Ecto neural progenitor cell (in vitro differentiated cells): ENCODE data around the gene STAM.

Source experiments
- DNase-seq: peaks from one replicate; pipeline ENCODE4 v3.0.0-alpha.2; 2018; ENCODE audit warnings: low spot score

STAM gene

GRCh38 chr10:17731331-17732020, 87.5 kb downstream of the STAM start:
- DNase-seq: no peak

- no peak for DNase-seq
These were observed 89.7 kb downstream of the STAM start for GRCh38 chr10:17733620-17734019.

DNA sequence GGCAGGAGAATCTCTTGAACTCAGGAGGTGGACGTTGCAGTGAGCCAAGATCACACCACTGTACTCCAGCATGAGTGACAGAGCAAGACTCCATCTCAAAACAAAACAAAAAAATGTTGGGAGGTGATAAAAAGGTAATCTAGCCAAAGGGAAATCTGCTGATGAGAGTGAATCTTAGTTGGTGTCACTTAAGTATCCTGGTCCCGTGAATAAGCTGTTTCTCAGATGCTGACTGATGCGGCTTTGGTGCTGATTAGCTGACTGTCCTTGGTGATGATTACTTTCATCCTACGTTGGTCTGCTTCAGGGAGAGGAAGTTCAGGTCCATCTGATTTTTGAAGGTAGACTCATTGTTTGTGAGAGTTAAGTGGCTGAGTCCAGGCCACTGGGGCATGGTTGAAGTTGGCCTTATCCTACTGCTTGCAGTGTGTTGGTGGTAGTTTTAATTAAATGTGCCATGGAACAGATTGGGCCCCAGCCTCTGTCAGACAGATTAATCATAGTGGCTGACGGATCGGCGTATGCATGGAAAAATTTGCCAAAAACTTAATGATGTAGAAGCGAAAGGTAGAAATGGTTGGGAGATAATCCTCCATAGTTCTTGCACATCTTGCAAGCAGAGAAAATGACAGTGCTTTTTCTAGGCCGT, 90.6 kb downstream of the STAM start:
- DNase-seq: no peak

- no peak for DNase-seq
These were observed 91.4 kb downstream of the STAM start for GRCh38 chr10:17735166-17735941.

DNA sequence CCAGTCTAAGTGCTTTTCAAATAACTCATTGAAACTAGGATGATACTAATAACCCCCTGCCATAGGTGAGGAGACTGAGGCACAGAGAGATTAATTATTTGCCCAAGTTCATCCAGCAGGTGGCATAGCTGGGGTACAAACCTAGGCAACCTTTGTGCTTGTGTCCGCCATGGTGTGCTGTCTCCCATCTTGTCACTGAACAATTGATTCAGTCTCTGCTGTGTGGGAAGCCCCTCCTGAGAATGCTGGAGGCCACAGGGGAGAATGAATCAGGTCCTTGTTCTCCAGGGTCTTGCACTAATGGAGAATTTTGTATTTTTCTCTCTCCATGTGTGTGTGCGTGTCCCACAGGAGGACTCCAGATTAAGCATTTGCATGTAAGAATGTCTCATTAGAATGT, 92.3 kb downstream of the STAM start:
- no peak for DNase-seq

GRCh38 chr10:17737027-17737965, 93.3 kb downstream of the STAM start:
- no peak for DNase-seq

DNA sequence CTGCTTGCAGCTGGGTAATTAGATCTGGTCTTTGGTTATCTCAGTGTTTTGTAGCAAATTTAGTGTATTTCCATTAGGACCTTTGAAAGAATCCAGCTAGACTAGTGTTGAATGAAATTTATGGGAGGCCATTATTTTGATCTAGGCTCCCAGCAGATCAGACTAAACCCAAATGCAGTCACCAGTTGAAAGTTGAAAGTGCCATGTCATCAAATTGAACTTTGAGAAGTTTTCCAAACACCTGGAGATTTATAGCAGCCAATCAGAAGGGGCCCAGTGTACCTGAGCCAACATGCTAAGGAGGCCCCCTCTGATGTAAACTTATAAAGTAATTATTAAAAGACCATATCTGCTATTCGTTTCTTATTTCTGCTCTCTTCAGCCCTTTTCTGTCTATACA, 96.7 kb downstream of the STAM start:
- DNase-seq: no peak

- DNase-seq: peak; percentile 61
These were observed 99.0 kb downstream of the STAM start for GRCh38 chr10:17742918-17743317.

DNA sequence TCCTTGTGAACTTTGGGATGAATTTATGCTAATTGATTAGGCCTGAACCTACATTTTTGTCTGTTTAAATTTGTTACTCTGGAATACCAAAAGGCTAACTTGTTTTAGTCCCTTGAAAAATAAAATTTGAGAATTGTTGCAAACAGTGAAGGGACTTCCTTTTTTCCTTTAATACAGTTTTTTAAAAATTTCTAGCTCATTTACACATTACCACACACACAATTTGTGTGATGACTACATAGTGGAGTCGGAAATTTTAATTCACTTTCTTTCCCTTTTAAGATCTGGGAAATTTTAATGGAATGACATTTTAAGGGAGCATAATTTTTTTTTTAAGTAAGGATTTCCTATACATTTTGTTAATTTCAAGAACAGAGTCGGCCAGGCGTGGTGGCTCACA, 99.5 kb downstream of the STAM start:
- DNase-seq: no peak

DNA sequence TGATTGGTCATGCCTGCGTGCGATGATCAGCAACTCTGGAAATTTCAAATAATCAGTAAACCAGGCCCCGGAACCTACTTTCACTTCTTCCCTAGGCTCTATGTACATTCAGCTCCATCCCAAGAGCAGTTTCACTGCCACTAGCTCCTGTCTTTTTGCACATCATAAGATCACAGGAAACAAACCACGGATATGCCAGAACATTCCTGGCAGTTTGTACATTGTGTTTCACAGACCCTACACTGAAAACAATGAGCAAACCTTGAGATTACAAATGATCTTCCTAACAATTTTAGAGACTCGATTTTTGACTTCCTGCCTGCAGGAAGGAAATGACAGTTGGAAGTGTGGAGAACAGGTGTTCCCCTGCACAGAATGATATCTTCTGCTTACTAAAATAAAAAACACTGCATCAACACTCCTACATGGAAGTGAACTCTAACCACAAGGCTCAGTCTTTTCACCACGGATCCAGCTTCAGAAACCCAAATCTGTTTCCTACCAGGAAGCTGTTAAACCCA, 100.5 kb downstream of the STAM start:
- no peak for DNase-seq

DNA sequence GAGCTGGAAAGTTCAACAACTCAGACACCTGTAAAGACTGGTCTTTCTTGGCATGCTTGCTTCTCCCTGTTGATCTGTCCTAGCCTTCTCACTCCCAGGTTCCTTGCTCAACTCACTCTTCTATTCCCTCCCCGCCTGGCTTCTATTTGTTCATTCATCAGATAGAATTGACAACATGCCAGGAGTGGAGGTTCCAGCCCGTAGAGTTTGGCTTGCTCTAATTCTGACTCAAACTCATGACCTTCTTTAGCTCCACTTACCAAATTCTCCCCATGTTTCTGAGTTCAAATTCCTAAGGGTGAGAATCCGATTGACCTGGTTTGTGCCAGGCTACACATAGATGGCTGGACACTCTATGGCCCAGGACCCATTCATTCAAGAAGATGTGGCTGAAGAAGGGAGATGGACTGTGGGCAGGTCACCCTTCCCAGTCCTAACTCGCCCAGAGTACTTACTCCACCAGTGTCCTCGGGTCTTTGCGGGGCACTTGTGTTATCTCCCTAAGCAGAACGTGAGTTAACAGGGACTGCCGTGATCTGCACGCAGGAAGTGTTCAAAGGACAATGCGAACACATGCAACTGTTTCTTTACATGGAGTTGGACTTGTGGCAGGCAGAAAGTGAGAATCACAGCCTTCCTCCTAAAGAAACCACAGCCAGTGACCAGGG, 104.1 kb downstream of the STAM start:
- DNase-seq: no peak

- DNase-seq: no peak
These were observed 105.9 kb downstream of the STAM start for GRCh38 chr10:17749890-17750289.

- DNase-seq: no peak
These were observed 108.0 kb downstream of the STAM start, which contains the start of gene TMEM236 for GRCh38 chr10:17751781-17752445. Gene TMEM236 (plus strand): TSS chr10:17752201. CDS start chr10:17752296, 95 bp downstream.

- DNase-seq: no peak
These were observed 112.7 kb downstream of the STAM start for GRCh38 chr10:17756557-17757217.

DNA sequence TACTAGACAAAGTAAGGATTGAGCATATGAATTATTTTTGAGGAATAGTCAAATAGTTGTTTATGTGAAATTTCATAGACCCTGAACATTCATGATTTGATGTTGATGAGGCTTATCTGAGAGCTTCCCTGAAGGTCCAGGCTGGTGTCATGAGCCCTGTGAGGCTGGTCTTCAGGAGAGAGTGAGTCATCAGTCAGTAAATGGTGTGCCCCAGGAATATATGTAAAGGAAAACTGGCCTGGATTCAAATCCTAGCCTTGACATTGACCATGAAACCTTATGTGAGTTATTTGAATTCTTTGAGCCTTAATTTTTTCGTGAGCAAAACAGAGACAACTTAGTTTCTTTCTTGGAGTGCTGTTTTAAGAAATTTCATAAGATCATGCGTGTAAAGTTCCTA, 114.2 kb downstream of the STAM start:
- DNase-seq: no peak

DNA sequence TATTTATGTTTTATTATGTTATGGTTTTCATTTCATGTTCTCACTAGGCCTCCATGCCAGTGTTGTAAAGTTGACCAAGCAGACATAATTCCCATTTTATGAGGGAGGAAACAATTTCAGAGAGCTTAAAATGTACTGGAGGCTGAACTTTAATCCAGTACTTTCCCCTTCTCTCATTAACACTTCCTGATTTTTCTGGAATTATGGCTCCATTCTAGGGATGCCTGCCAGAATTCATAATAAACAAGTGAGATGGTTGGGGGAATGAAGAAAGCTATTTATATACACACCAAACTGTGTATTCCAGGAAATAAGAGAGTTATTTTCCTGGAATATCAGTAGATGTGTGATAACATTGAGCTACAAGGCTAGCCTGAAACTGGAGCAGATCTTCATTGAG, 114.9 kb downstream of the STAM start:
- no peak for DNase-seq

- no peak for DNase-seq
These were observed 120.2 kb downstream of the STAM start for GRCh38 chr10:17764142-17764541.

DNA sequence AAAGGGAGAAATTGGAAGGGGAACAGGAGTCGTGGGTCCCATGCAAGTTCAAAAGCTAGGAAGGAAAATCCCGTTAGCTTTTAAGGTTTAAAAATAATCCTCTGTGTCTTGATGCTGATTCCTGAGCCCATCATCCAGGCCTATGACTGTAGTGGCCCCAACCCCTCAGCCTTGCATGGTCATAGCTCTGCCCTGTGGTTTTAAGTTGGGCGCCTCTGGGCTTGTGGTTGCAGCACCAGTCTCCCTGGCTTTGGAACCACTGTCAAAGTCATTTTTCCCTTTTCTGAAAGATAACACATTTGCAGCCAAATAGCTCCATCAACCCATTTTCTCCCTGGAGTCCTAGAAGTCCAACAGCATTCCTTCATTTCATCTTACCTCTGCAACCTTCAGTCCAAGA, 121.7 kb downstream of the STAM start:
- DNase-seq: no peak
